HCT116 (cell line): Measurements from ENCODE around the gene TMC1. TPM values are rescaled to one million over a fixed set of nuclear protein-coding genes. Genes with fewer than 3 reads are reported as not detected.

Experiments used
- ATAC-seq: fragments of 200-7000 bp; cut with Tn5 transposase; 2 replicates; pipeline ENCODE4 v1.9.1; 2020; ENCODE audit warnings: mild to moderate bottlenecking, moderate library complexity
- BruUV-seq: library from RNA; stranded (reverse); fragments of 400-500 nt; replicated peaks from 2 replicates; lab custom pipeline; 2021; lab: Mats Ljungman, UMichigan
- CTCF ChIA-PET: fragments of 300-600 bp; sonication (Branson Sonifier 250); formaldehyde crosslinking; loops from one replicate; lab custom pipeline; 2021; ENCODE audit warnings: antibody characterized with exemption; lab: Charles Lee
- POLR2A ChIA-PET: fragments of 300-600, 350-600 bp; sonication (Branson Sonifier 250); formaldehyde crosslinking; loops from one replicate; lab custom pipeline; 2021; ENCODE audit warnings: antibody characterized with exemption; lab: Charles Lee
- RAD21 ChIA-PET, 2 experiments: fragments of 300-600 bp; sonication (Branson Sonifier 250); formaldehyde crosslinking; loops; one replicate each; lab custom pipeline; 2023; ENCODE audit warnings: low total read pairs in 2 of 2; ENCODE audit not compliant: uncharacterized antibody in 2 of 2, unreplicated experiment in 2 of 2, low non-redundant PET in 1 of 2; lab: Charles Lee
- DNase-seq: peaks from one replicate; pipeline ENCODE4 v3.0.0-alpha.2; 2010; ENCODE audit warnings: low read depth, low spot score
- H2AFZ ChIP-seq: fragments of 200-600 bp; shearing (Covaris generic), sonication (generic); 2 replicates; pipeline ENCODE4 v1.6.1; 2017; ENCODE audit warnings: low read depth, mixed run types, mixed read lengths, antibody characterized with exemption, low read length; ENCODE audit not compliant: poor library complexity, severe bottlenecking
- H3K27ac ChIP-seq: 2 replicates; pipeline ENCODE4 v1.5.1; 2012; ENCODE audit warnings: low read depth, low read length
- H3K27me3 ChIP-seq: fragments of 200-600 bp; sonication (generic); 2 replicates; pipeline ENCODE4 v1.6.1; 2016; ENCODE audit warnings: mixed run types, low read length, mixed read lengths; ENCODE audit not compliant: insufficient read depth
- H3K36me3 ChIP-seq, 2 experiments: fragments of 200-500 bp in 1 of 2; fragments of 200-600 bp in 1 of 2; sonication (Bioruptor generic) in 1 of 2; sonication (generic) in 1 of 2; 2 replicates each; pipeline versions ENCODE4 v1.5.1 to v1.6.1; 2014 to 2016; ENCODE audit warnings: low read length in 2 of 2, inconsistent platforms in 1 of 2, mixed read lengths in 1 of 2, mixed run types in 1 of 2; ENCODE audit not compliant: insufficient read depth in 2 of 2, control insufficient read depth in 1 of 2
- H3K4me1 ChIP-seq, 2 experiments: fragments of 200-600 bp in 1 of 2; sonication (generic) in 1 of 2; 2 replicates each; pipeline versions ENCODE4 v1.5.1 to v1.6.1; 2012 to 2017; ENCODE audit warnings: low read length in 2 of 2, inconsistent platforms in 1 of 2, mild to moderate bottlenecking in 1 of 2, mixed read lengths in 1 of 2, mixed run types in 1 of 2, moderate library complexity in 1 of 2; ENCODE audit not compliant: insufficient read depth in 2 of 2, control insufficient read depth in 1 of 2
- H3K4me2 ChIP-seq: fragments of 200-600 bp; sonication (generic); 2 replicates; pipeline ENCODE4 v1.6.1; 2017; ENCODE audit warnings: mixed run types, low read length, mixed read lengths
- H3K4me3 ChIP-seq, 2 experiments: fragments of 200-600 bp in 1 of 2; sonication (generic) in 1 of 2; replicated peaks in 1 of 2; 2 replicates each; pipeline ENCODE4 v1.5.1; 2011 to 2016; ENCODE audit warnings: low read length in 2 of 2, control low read depth in 1 of 2, low read depth in 1 of 2, mild to moderate bottlenecking in 1 of 2, mixed read lengths in 1 of 2, mixed run types in 1 of 2
- H3K79me2 ChIP-seq: fragments of 200-600 bp; sonication (generic); 2 replicates; pipeline ENCODE4 v1.6.1; 2017; ENCODE audit warnings: mild to moderate bottlenecking, mixed run types, low read length, moderate library complexity, mixed read lengths; ENCODE audit not compliant: insufficient read depth
- H3K9ac ChIP-seq: fragments of 200-600 bp; sonication (generic); 2 replicates; pipeline ENCODE4 v1.6.1; 2016; ENCODE audit warnings: low read length, mixed read lengths
- H3K9me2 ChIP-seq: fragments of 200-600 bp; sonication (generic), shearing (Covaris generic); 2 replicates; pipeline ENCODE4 v1.6.1; 2017; ENCODE audit warnings: mixed run types, mild to moderate bottlenecking, moderate library complexity; ENCODE audit not compliant: insufficient read depth
- H3K9me3 ChIP-seq, 2 experiments: fragments of 200-500 bp in 1 of 2; fragments of 200-600 bp in 1 of 2; sonication (Bioruptor generic) in 1 of 2; sonication (generic) in 1 of 2; 2 replicates each; pipeline ENCODE4 v1.6.1; 2014 to 2017; ENCODE audit warnings: low read length in 2 of 2, mixed read lengths in 2 of 2, inconsistent platforms in 1 of 2, low read depth in 1 of 2, mild to moderate bottlenecking in 1 of 2, mixed run types in 1 of 2, moderate library complexity in 1 of 2; ENCODE audit not compliant: control insufficient read depth in 1 of 2, insufficient read depth in 1 of 2
- H4K20me1 ChIP-seq: fragments of 200-600 bp; sonication (generic), shearing (Covaris generic); 2 replicates; pipeline ENCODE4 v1.6.1; 2017; ENCODE audit warnings: mixed run types, mild to moderate bottlenecking, moderate library complexity; ENCODE audit not compliant: insufficient read depth
- CBX3 ChIP-seq: IDR thresholded peaks from 2 replicates; pipeline ENCODE4 v1.6.1; 2012; ENCODE audit warnings: low read depth
- CTCF ChIP-seq, 3 experiments: fragments of 200-600 bp in 1 of 3; sonication (generic) in 1 of 3; IDR thresholded peaks in 2 of 3; conservative IDR thresholded peaks in 1 of 3; 2 replicates each; pipeline ENCODE4 v1.5.1; 2012 to 2017; ENCODE audit warnings: low read depth in 2 of 3, low read length in 2 of 3, antibody characterized with exemption in 1 of 3, borderline replicate concordance in 1 of 3, control low read depth in 1 of 3, mild to moderate bottlenecking in 1 of 3, mixed read lengths in 1 of 3, mixed run types in 1 of 3, moderate library complexity in 1 of 3; ENCODE audit not compliant: insufficient read depth in 1 of 3
- ELF1 ChIP-seq: IDR thresholded peaks from 2 replicates; pipeline ENCODE4 v1.6.1; 2012; ENCODE audit warnings: low read depth, borderline replicate concordance
- FOSL1 ChIP-seq: IDR thresholded peaks from 2 replicates; pipeline ENCODE4 v1.6.1; 2012; ENCODE audit warnings: low read depth
- SIN3A ChIP-seq: IDR thresholded peaks from 2 replicates; pipeline ENCODE4 v1.6.1; 2012; ENCODE audit warnings: low read depth
- intact Hi-C: fragments of 100-400 bp; cut with micrococcal nuclease; formaldehyde crosslinking; loops from 2 replicates; pipeline ENCODE4 v1.10.0; 2022
- total RNA-seq: library from RNA; stranded (reverse); gene quantifications from one replicate; pipeline ENCODE4 v1.2.1, GENCODE V29; 2021; ENCODE audit not compliant: unreplicated experiment
- TF ChIP-seq, protein P1 (sequence below): IDR thresholded peaks from 2 replicates; pipeline ENCODE4 v1.6.1; 2011; ENCODE audit warnings: mild to moderate bottlenecking, low read length, moderate library complexity; ENCODE audit not compliant: insufficient replicate concordance; ENCODE audit errors: extremely low read depth

The TMC1 gene
- total RNA-seq, 1 experiment from 2014 or later, result 0.57 TPM

- intact Hi-C loops, result no loop called here
- Histone ChIP-seq H3K9ac (no peak overlapping the region), H3K9me2 (no peaks in the 10 kb centered on the region), H3K27me3 (no peaks in the 10 kb centered on the region), H3K4me3 (no peak overlapping the region), H3K9me3 (no peaks in the 10 kb centered on the region), H3K36me3 (no peaks in the 10 kb centered on the region), H3K79me2 (no peaks in the 10 kb centered on the region), H2AFZ (no peak overlapping the region), H3K27ac (no peak overlapping the region), H4K20me1 (no peaks in the 10 kb centered on the region), H3K4me2 (no peak overlapping the region), H3K4me1 (no peaks in the 10 kb centered on the region)
- ATAC-seq (no peak), DNase-seq (no peak)
- ChIA-PET RAD21 (no interaction called here), CTCF (no interaction called here), POLR2A (no interaction called here)
- no TSS peak for BruUV-seq
- TF ChIP-seq CTCF (IDR thresholded peaks at IDR 0.05 in 2 of 3, conservative IDR thresholded peaks at IDR 0.05 in 1 of 3; ENCODE audit: borderline replicate concordance in 1 of 3, insufficient read depth in 1 of 3, low read depth in 2 of 3, low read length in 2 of 3) (no peak), SIN3A (no peak), ELF1 (no peak), FOSL1 (no peak), CBX3 (no peak)
- TF ChIP-seq, protein P1, sequence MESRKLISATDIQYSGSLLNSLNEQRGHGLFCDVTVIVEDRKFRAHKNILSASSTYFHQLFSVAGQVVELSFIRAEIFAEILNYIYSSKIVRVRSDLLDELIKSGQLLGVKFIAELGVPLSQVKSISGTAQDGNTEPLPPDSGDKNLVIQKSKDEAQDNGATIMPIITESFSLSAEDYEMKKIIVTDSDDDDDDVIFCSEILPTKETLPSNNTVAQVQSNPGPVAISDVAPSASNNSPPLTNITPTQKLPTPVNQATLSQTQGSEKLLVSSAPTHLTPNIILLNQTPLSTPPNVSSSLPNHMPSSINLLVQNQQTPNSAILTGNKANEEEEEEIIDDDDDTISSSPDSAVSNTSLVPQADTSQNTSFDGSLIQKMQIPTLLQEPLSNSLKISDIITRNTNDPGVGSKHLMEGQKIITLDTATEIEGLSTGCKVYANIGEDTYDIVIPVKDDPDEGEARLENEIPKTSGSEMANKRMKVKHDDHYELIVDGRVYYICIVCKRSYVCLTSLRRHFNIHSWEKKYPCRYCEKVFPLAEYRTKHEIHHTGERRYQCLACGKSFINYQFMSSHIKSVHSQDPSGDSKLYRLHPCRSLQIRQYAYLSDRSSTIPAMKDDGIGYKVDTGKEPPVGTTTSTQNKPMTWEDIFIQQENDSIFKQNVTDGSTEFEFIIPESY, result no peak
Observed at GRCh38 chr9:72775570-72775969, 254.2 kb downstream of the TMC1 start.
